ENCODE data around the gene RAPGEF1.
A peak's percentile ranks its signal among the peaks of the same experiment; 100 is the strongest.

Gene RAPGEF1

GRCh38 chr9:131706608-131706970, 33.3 kb downstream of the RAPGEF1 start:
- in situ Hi-C loops (cut with HindIII; ENCODE audit: low sequenced_read_pairs), result no loop called here
- no peak for TF ChIP-seq CTCF (IDR thresholded peaks at IDR 0.05; ENCODE audit: low read depth, low read length, missing control alignments)
- no peak for DNase-seq (ENCODE audit: low read depth)
- H3K4me3 ChIP-seq (ENCODE audit: low read depth, low read length), result no peak overlapping the region

- in situ Hi-C loops (cut with HindIII; ENCODE audit: low sequenced_read_pairs), result no loop called here
- no peak for DNase-seq (ENCODE audit: low read depth)
- no peak for TF ChIP-seq CTCF (IDR thresholded peaks at IDR 0.05; ENCODE audit: low read depth, low read length, missing control alignments)
- H3K4me3 ChIP-seq (ENCODE audit: low read depth, low read length), result no peak overlapping the region
These were observed 34.9 kb downstream of the RAPGEF1 start for GRCh38 chr9:131704988-131705387.

GRCh38 chr9:131704141-131704983, 35.5 kb downstream of the RAPGEF1 start:
- no peak overlapping the region for H3K4me3 ChIP-seq (ENCODE audit: low read depth, low read length)
- no peak for TF ChIP-seq CTCF (IDR thresholded peaks at IDR 0.05; ENCODE audit: low read depth, low read length, missing control alignments)
- no peak for DNase-seq (ENCODE audit: low read depth)
- in situ Hi-C loops (cut with HindIII; ENCODE audit: low sequenced_read_pairs), result no loop called here

- TF ChIP-seq CTCF (IDR thresholded peaks at IDR 0.05; ENCODE audit: low read depth, low read length, missing control alignments), result no peak
- in situ Hi-C loops (cut with HindIII; ENCODE audit: low sequenced_read_pairs), result no loop called here
- no peak for DNase-seq (ENCODE audit: low read depth)
- H3K4me3 ChIP-seq (ENCODE audit: low read depth, low read length), result no peak overlapping the region
These were observed 36.2 kb downstream of the RAPGEF1 start for GRCh38 chr9:131703697-131704096.

- in situ Hi-C loops (cut with HindIII; ENCODE audit: low sequenced_read_pairs), result no loop called here
- TF ChIP-seq CTCF (IDR thresholded peaks at IDR 0.05; ENCODE audit: low read depth, low read length, missing control alignments), result no peak
- H3K4me3 ChIP-seq (ENCODE audit: low read depth, low read length), result no peak overlapping the region
- no peak for DNase-seq (ENCODE audit: low read depth)
These were observed 37.0 kb downstream of the RAPGEF1 start for GRCh38 chr9:131702911-131703310.

GRCh38 chr9:131701789-131702337, 38.0 kb downstream of the RAPGEF1 start:
- in situ Hi-C loops (cut with HindIII; ENCODE audit: low sequenced_read_pairs), result no loop called here
- no peak overlapping the region for H3K4me3 ChIP-seq (ENCODE audit: low read depth, low read length)
- TF ChIP-seq CTCF (IDR thresholded peaks at IDR 0.05; ENCODE audit: low read depth, low read length, missing control alignments), result no peak
- DNase-seq (ENCODE audit: low read depth), result peak; percentile 8

Measured in astrocyte of the cerebellum (primary cell).